Omental fat pad (tissue), 4 donors: Measurements from ENCODE around the gene KHSRP. TPM values are rescaled to one million over a fixed set of nuclear protein-coding genes. Genes with fewer than 3 reads are reported as not detected.
A peak's percentile ranks its signal among the peaks of the same experiment; 100 is the strongest.
"Not testable (repeated sequence)": the region's sequence is repeated elsewhere in the genome, so short reads cannot be mapped to it uniquely, and the experiment has no call there.

ENCODE experiments used
- ATAC-seq: fragments of 150-250 bp; one replicate; pipeline ENCODE4 v1.9.1; 2016; ENCODE audit warnings: mild to moderate bottlenecking, moderate library complexity; ENCODE audit not compliant: low FRiP score
- DNase-seq: peaks from one replicate; pipeline ENCODE4 v3.0.0-alpha.2; 2019; ENCODE audit warnings: low spot score
- CTCF ChIP-seq, 3 donors: fragments of 450-650 bp; IDR thresholded peaks; one replicate each; pipeline ENCODE4 v1.5.1; 2016 to 2017; ENCODE audit warnings: antibody characterized with exemption in 3 of 3, mild to moderate bottlenecking in 3 of 3, moderate library complexity in 2 of 3
- total RNA-seq, 4 donors: library from RNA; depleted of rRNA; stranded (reverse); fragments of >200 nt; gene quantifications; one replicate each; pipeline ENCODE4 v1.1.0, GENCODE V29; 2016

The KHSRP gene
- total RNA-seq, 4 donors from 2014 or later: 67.4 to 125 (median 78.3) TPM

GRCh38 chr19:6412447-6413091, 12.0 kb downstream of the KHSRP start:
- ATAC-seq: peak; percentile 25
- DNase-seq: no peak

DNA sequence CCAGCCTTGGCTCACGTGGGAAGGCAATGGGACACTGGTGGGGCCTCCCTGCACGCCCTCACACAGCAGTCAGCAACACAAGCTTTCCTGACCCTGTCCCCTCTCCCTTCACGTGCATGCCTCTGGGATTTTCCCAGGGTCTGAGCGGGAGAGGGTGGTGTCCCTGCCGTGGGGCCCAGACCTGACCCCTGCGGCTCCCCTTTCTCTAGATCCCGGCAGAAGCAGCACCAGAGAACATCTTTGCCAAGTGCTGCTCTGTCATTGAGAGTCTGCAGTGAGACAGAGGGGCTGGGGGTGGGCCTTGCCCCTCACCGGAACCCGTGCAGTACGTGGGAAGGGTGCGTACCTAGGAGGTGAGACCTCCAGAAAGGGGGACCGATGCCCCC, 12.6 kb downstream of the KHSRP start:
- DNase-seq (no peak), ATAC-seq (no peak)
- no peak for TF ChIP-seq CTCF (IDR thresholded peaks at IDR 0.05)

More at GRCh38 chr19:6412447-6413091, 12.0 kb downstream of the KHSRP start:
- no peak for TF ChIP-seq CTCF (IDR thresholded peaks at IDR 0.05)

DNA sequence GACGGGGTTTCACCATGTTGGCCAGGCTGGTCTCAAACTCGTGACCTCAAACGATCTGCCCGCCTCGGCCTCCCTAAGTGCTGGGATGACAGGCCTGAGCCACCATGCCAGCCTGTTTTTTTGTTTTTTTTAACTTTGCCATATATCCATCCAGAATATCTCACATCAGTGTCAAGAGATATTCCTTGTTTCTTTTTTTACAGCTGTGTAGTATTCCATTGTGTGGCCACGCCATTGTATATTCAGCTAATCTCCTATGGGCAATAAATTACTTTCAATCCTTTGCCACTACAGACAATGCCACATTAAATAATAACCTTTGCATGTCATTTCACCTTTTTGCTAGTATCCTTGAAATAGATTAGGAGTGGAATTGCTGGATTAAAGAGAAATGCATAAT, 15.3 kb downstream of the KHSRP start:
- ATAC-seq: no peak
- DNase-seq: no peak
- no peak for TF ChIP-seq CTCF (IDR thresholded peaks at IDR 0.05)

- ATAC-seq (no peak), DNase-seq (no peak)
- no peak for TF ChIP-seq CTCF (IDR thresholded peaks at IDR 0.05)
Measured at GRCh38 chr19:6406401-6406800, 18.2 kb downstream of the KHSRP start.

DNA sequence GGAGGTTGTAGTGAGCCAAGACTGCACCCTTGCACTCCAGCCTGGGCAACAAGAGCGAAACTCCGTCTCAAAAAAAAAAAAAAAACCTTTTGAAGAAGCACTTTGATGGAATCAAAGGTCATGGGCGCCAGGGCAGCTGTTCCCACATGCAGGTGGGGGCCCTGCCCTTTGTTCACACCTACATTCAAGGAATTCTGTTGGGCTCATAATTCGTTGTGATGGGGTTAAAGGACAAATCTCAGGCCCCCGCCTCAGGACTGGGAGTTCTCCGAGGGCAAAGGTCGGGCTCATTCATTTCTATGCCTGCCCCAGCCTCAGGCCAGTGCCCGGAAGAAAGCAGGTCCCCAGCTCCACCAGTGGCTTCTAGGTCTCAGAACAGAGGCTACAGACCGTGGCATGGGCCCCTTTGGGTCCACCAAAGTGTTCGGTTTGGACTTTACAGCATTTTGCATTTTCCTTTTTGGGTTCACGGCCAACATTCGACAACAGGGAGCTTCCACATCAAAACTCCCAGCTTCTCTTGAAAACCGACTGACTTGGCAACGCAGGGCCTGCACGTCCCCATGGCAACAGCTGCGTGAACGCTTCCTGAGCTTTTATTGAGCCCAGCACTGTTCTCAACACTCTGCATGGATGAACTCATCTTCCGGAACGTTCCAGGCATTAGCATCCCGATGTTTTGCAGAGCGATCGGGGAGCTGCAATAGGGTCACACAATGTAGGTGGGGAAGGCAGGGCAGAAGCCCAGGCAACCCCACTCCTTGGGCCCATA, 21.6 kb downstream of the KHSRP start:
- no peak for TF ChIP-seq CTCF (IDR thresholded peaks at IDR 0.05)
- DNase-seq (no peak), ATAC-seq (no peak)

- ATAC-seq (no peak), DNase-seq (no peak)
- TF ChIP-seq CTCF (IDR thresholded peaks at IDR 0.05): no peak
Measured at GRCh38 chr19:6402058-6402457, 22.6 kb downstream of the KHSRP start.

DNA sequence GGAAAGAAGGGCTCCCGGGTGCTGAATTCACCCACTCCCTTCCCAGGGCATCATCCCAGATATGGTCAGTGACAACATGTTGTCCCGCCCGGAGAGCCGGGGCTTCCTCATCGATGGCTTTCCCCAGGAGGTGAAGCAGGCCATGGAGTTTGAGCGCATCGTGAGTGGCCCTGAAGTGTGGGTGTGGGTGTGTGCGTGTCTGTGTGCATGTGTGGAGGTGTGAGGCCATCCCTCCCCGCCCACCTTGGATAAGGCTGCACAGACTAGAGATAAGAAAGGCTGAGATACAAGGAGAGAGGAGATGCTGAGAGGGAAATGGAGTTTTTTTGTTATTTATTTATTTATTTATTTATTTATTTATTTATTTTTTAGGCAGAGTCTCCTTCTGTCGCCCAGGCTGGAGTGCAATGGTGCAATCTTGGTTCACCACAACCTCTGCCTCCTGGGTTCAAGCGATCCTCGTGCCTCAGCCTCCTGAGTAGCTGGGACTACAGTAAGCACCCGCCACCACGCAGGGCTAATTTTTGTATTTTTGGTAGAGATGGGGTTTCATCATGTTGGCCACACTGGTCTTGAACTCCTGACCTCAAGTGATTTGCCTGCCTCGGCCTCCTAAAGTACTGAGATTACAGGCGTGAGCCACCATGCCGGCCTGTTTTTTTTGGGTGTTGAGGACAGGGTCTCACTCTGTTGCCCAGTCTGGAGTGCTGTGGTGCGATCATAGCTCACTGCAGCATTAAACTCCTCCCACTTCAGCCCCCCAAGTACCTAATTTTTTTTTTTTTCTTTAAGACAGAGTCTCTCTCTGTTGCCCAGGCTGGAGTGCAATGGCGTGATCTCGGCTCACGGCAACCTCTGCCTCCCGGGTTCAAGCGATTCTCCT, 24.3 kb downstream of the KHSRP start:
- not testable (repeated sequence) for ATAC-seq, DNase-seq
